ENCODE data around the gene SBK3. TPM values are rescaled to one million over a fixed set of nuclear protein-coding genes. Genes with fewer than 3 reads are reported as not detected.

SBK3 gene
- total RNA-seq, 2 donors from 2014 or later: not detected

DNA sequence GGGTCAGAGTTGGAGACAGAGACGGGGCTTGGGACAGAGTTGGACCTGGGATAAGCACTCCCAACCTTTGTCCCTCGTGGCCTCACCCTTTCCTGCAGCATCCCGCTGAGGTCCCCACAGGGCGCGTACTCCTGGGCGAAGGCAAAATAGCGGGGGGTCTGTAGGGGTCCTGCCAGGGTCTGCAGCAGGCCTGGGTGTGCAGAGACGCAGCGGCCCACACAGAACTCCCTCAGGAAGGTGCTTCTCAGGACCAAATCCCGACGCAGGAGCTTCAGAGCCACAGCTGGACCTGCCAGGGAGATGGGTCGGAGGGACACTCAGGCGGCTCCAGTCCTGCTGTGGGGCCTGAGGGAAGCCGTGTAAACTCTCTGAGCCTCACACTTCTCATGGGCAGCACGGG, 1.3 kb downstream of the SBK3 start:
- no peaks in the 10 kb centered on the region for H3K36me3 ChIP-seq
- ATAC-seq (ENCODE audit: insufficient number of reproducible peaks, low FRiP score, low read depth) (no peak), DNase-seq (ENCODE audit: low spot score) (no peak)
- no peaks in the 10 kb centered on the region for H3K27me3 ChIP-seq (replicated peaks; ENCODE audit: insufficient read depth)
- no peak overlapping the region for H3K4me3 ChIP-seq
- TF ChIP-seq, protein P1, sequence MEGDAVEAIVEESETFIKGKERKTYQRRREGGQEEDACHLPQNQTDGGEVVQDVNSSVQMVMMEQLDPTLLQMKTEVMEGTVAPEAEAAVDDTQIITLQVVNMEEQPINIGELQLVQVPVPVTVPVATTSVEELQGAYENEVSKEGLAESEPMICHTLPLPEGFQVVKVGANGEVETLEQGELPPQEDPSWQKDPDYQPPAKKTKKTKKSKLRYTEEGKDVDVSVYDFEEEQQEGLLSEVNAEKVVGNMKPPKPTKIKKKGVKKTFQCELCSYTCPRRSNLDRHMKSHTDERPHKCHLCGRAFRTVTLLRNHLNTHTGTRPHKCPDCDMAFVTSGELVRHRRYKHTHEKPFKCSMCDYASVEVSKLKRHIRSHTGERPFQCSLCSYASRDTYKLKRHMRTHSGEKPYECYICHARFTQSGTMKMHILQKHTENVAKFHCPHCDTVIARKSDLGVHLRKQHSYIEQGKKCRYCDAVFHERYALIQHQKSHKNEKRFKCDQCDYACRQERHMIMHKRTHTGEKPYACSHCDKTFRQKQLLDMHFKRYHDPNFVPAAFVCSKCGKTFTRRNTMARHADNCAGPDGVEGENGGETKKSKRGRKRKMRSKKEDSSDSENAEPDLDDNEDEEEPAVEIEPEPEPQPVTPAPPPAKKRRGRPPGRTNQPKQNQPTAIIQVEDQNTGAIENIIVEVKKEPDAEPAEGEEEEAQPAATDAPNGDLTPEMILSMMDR (IDR thresholded peaks at IDR 0.05): no peak
- no peak overlapping the region for H3K27ac ChIP-seq
- H3K4me1 ChIP-seq (ENCODE audit: control insufficient read depth in 1 of 2, low read depth in 2 of 2): peaks cover 14 to 29% of the 10 kb centered on the region in 2 donors
- no peaks in the 10 kb centered on the region for H3K9me3 ChIP-seq

DNA sequence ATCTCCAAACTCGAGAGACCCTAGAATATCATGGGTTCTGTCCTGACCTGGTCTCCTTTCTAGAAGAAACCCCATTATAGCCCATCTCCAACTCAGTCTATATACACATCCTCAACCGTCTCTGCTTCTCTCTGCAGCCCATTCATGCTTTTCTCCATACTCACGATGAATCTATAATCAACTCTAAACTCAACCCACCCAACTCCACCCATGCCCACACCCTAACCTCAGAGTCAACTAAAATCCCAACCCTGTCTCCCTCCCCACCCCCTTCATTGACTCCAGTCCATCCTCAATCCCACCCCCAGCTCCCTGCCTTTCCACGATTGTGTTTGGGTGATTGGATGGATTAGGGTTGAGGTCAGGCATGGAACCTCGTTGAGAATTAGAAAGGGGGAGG, 1.8 kb downstream of the SBK3 start:
- no peaks in the 10 kb centered on the region for H3K9me3 ChIP-seq
- H3K4me1 ChIP-seq (ENCODE audit: control insufficient read depth in 1 of 2, low read depth in 2 of 2): peaks cover 13 to 27% of the 10 kb centered on the region in 2 donors
- H3K27ac ChIP-seq: no peak overlapping the region
- DNase-seq (ENCODE audit: low spot score) (no peak), ATAC-seq (ENCODE audit: insufficient number of reproducible peaks, low FRiP score, low read depth) (no peak)
- TF ChIP-seq, protein P1 (IDR thresholded peaks at IDR 0.05): no peak
- no peak overlapping the region for H3K4me3 ChIP-seq
- no peaks in the 10 kb centered on the region for H3K36me3 ChIP-seq
- no peaks in the 10 kb centered on the region for H3K27me3 ChIP-seq (replicated peaks; ENCODE audit: insufficient read depth)

DNA sequence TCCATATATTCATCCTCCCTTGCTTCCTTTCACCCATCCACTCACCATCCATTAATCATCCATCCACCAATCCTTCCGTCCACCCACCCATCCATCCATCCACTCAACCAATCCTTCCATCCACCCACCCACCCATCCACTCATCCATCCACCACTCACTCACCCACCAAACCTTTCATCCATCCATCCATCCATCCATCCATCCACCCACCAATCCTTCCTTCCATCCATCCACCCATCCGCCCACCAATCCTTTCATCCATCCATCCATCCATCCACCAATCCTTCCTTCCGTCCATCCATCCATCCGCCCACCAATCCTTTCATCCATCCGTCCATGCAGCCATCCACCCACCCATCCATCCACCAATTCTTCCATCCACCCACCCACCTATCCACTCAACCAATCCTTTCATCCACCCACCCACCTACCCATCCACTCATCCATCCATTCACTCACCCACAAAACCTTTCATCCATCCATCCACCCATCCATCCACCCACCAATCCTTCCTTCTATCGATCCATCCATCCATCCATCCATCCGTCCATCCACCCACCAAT, 3.0 kb downstream of the SBK3 start:
- H3K9me3 ChIP-seq: no peaks in the 10 kb centered on the region
- H3K27ac ChIP-seq: no peak overlapping the region
- no peaks in the 10 kb centered on the region for H3K27me3 ChIP-seq (replicated peaks; ENCODE audit: insufficient read depth)
- ATAC-seq (ENCODE audit: insufficient number of reproducible peaks, low FRiP score, low read depth) (no peak), DNase-seq (ENCODE audit: low spot score) (no peak)
- no peak overlapping the region for H3K4me3 ChIP-seq
- no peaks in the 10 kb centered on the region for H3K36me3 ChIP-seq
- TF ChIP-seq, protein P1 (IDR thresholded peaks at IDR 0.05): no peak
- peaks cover 8 to 15% of the 10 kb centered on the region in 2 donors for H3K4me1 ChIP-seq (ENCODE audit: control insufficient read depth in 1 of 2, low read depth in 2 of 2)

DNA sequence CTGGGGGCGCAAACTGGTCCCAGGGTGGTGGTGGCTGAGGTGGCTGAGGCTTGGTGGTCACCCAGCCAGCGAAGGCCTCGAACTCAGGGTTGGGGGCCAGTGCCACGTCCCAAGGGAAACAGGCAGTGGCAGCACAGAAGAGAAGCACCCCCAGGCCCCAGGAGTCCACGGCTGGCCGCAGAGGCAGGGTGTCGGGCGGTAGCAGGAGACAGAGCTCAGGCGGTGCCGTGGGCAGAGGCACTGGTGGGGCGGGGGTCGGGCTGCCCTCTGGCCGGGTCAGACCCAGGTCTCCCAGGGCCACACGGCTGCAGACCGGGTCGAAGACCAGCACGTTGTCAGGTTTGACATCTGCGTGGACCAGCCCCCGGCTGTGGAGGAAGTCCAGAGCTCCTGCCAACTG, 4.3 kb downstream of the SBK3 start:
- no peaks in the 10 kb centered on the region for H3K27me3 ChIP-seq (replicated peaks; ENCODE audit: insufficient read depth)
- H3K27ac ChIP-seq: no peak overlapping the region
- ATAC-seq (ENCODE audit: insufficient number of reproducible peaks, low FRiP score, low read depth) (no peak), DNase-seq (ENCODE audit: low spot score) (no peak)
- TF ChIP-seq, protein P1 (IDR thresholded peaks at IDR 0.05): no peak
- H3K4me3 ChIP-seq: no peak overlapping the region
- H3K36me3 ChIP-seq: no peaks in the 10 kb centered on the region
- H3K4me1 ChIP-seq (ENCODE audit: control insufficient read depth in 1 of 2, low read depth in 2 of 2): peaks cover 0 to 2% of the 10 kb centered on the region in 2 donors
- no peaks in the 10 kb centered on the region for H3K9me3 ChIP-seq

DNA sequence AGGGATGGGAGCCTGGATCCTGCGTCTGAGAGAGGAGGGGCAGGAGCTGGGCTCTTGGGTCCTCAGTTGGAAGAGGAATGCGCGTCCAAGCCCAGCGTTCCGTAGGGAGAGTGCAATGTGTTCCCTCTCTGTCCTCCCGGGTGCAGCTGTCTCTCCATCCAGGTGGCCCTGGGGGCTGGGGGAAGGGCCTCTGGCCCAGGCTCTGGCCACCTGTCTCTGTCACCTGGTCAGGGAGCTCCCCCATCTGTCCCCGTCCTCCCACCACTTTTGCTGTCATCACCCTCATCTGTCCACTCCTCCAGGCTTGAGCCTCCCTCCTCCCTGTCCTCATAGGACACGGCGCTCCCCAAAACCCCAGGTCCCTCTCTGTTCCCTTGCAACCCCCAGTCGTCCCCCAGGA, 4.7 kb downstream of the SBK3 start:
- no peak for ATAC-seq (ENCODE audit: insufficient number of reproducible peaks, low FRiP score, low read depth)

More for the DNA sequence above, 4.7 kb downstream of the SBK3 start:
- Histone ChIP-seq H3K4me1 (ENCODE audit: control insufficient read depth in 1 of 2, low read depth in 2 of 2) (no peaks in the 10 kb centered on the region), H3K27ac (no peak overlapping the region), H3K4me3 (no peak overlapping the region), H3K27me3 (replicated peaks; ENCODE audit: insufficient read depth) (no peaks in the 10 kb centered on the region), H3K36me3 (no peaks in the 10 kb centered on the region), H3K9me3 (no peaks in the 10 kb centered on the region)
- TF ChIP-seq, protein P1 (IDR thresholded peaks at IDR 0.05): no peak
- DNase-seq (ENCODE audit: low spot score): no peak

Measured in thoracic aorta (tissue), 2 donors.